Activated gamma-delta T cell (primary cell): Measurements from ENCODE around the gene C6orf62.
"Not testable (repeated sequence)": the region's sequence is repeated elsewhere in the genome, so short reads cannot be mapped to it uniquely, and the experiment has no call there.

ENCODE experiments used
- DNase-seq: peaks from one replicate; lab custom pipeline; 2025; lab: John Stamatoyannopoulos, UW

The C6orf62 gene

GRCh38 chr6:24668066-24668996 is 50.6 kb downstream of the C6orf62 start:
- not testable (repeated sequence) for DNase-seq

GRCh38 chr6:24667378-24667803 is 51.6 kb downstream of the C6orf62 start:
- DNase-seq, result no peak

DNA sequence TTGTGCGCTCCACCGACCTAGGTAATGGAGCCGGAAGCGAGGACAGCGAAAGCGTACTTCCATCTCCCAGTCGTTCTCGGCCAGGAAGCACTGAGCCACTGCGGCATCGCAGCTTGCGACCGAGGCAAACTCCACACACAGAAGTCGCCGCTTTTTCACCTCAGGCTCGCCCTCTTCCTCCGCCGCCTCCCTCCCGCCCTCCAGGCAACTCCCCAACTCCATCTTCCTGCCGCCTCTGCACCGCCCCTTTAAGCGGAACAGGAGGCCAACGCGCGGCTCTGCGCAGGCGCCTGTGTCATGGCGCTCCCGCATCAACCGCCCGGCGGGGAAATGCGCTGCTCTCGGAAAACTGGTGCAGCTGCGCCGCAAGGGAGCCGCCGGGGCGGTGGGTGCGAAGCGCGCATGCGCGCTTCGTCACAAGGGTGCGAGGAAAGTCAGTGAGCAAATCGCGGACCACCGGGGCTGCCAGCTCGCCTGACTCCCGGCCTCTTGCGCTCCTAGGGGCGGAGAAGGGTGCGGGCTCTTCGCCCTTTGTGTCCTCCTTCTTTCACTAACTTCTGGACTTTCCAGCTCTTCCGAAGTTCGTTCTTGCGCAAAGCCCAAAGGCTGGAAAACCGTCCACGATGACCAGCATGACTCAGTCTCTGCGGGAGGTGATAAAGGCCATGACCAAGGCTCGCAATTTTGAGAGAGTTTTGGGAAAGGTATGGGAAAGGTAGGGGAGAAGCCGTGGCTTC is 52.1 kb downstream of the C6orf62 start, which contains the start of the genes ACOT13 and TDP2:
Gene ACOT13, plus strand, starts transcription at position 437 of the 737 bp plus-strand sequence. Its CDS starts 187 bp downstream, at position 624.
Gene TDP2, minus strand, starts transcription at position 259 of the 737 bp plus-strand sequence. Its CDS starts 37 bp downstream, at position 222.
- peak; percentile 97 for DNase-seq

GRCh38 chr6:24666097-24666640 is 52.8 kb downstream of the C6orf62 start:
- peak; percentile 21 for DNase-seq

- DNase-seq, result no peak
Observed at GRCh38 chr6:24664046-24664987, 54.6 kb downstream of the C6orf62 start.

DNA sequence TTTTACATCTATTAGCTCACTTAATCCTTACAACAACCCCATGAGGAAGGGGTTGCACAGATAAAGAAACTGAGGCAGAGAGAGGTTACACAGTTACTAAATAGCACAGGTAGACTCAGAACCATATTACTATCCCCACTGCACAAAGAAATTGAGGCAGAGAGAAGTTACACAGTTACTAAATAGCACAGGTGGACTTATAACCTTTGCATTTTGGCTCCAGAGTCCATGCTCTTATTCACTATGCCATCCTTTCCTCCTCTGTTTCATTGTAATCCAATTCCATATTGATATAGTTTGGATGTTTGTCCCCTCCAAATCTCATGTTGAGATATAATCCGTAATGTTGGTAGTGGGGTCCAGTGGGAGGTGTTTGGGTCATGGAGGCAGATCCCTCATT is 55.8 kb downstream of the C6orf62 start:
- no peak for DNase-seq

- DNase-seq, result no peak
Observed at GRCh38 chr6:24662236-24662635, 56.7 kb downstream of the C6orf62 start.

- not testable (repeated sequence) for DNase-seq
Observed at GRCh38 chr6:24661759-24662158, 57.2 kb downstream of the C6orf62 start.

DNA sequence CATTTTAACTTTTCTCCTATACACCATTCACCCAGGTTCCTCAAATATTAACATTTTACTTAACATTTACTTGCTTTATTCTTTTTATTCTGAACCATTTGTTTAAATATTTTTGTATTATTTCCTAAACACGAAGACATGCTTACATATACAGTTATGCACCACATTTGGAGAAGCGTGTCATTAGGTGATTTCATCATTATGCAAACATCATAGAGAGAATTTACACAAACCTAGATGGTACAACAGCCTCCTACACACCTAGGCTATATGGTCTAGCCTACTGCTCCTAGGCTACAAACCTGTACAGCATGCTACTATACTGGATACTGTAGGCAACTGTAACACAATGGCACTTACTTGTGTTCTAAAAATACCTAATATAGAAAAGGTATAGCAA is 58.8 kb downstream of the C6orf62 start:
- no peak for DNase-seq

DNA sequence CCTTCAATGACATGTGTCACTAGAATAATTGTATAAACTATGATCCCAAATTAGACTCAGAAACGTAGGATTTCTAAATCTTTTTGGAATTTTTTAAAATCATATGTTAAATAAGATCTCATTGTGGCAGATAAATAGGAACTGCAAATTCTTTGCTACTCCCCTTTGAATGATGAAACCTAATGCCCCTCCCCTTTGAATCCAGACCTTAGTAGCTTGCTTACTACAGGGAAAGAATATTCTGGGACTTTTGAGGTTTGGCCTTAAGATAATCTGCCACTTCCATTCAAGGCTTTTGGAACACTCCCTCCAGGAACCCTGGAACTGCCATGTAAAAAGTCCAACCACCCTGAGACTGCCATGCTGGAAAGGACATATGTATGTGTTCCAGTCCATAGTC is 59.4 kb downstream of the C6orf62 start:
- no peak for DNase-seq

GRCh38 chr6:24658573-24659560 is 60.1 kb downstream of the C6orf62 start:
- DNase-seq, result no peak

DNA sequence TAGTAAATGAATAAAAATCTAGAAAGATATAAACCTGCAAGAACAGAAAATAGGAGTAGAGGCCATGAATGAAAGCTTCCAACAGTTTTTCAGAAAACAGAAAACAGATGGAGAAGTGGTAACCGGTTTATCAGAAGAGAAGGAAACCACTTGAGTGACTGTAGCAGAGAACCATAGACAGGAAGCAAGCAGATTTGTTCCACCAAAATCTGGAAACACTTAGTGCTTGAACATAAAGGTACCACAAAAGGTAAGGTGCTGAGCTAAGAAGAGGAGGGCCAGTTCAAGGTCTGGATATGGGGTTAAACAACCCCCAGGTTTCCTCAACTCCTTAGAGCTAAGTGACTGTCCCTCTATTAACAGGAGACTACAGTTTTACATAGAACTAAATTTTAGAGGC is 63.7 kb downstream of the C6orf62 start:
- DNase-seq, result no peak
